ENCODE data around the gene ZNF710.

DNA sequence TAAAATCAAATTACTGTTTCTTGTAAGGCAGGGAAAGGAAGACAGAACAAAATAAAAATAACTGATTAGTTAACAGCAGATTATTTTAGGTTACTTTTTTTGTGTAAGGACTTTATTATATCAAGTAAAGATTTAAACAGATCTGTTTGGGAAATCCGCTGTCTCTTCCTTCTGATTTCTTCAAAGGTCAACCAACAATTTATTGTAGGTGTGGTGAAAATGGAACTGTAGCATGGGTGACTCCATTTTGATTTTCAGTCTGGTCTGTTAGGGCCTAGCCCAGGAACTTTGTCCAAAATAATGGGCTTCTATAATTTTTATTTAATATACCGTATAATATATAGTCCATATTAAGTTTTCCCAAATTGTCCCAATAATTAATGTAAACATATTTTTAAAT, 114.7 kb downstream of the ZNF710 start:
- TF ChIP-seq CEBPB (IDR thresholded peaks at IDR 0.05; ENCODE audit: low read depth, low read length) (no peak), MAZ (IDR thresholded peaks at IDR 0.05; ENCODE audit: borderline replicate concordance, low read depth, low read length) (no peak), RCOR1 (IDR thresholded peaks at IDR 0.05; ENCODE audit: insufficient replicate concordance, low read length) (no peak), POLR2A (IDR thresholded peaks at IDR 0.05; ENCODE audit: low read depth, low read length) (no peak), RFX5 (IDR thresholded peaks at IDR 0.05; ENCODE audit: low read depth, low read length) (no peak), RAD21 (IDR thresholded peaks at IDR 0.05; ENCODE audit: low read length) (no peak)
- TF ChIP-seq, protein P1, sequence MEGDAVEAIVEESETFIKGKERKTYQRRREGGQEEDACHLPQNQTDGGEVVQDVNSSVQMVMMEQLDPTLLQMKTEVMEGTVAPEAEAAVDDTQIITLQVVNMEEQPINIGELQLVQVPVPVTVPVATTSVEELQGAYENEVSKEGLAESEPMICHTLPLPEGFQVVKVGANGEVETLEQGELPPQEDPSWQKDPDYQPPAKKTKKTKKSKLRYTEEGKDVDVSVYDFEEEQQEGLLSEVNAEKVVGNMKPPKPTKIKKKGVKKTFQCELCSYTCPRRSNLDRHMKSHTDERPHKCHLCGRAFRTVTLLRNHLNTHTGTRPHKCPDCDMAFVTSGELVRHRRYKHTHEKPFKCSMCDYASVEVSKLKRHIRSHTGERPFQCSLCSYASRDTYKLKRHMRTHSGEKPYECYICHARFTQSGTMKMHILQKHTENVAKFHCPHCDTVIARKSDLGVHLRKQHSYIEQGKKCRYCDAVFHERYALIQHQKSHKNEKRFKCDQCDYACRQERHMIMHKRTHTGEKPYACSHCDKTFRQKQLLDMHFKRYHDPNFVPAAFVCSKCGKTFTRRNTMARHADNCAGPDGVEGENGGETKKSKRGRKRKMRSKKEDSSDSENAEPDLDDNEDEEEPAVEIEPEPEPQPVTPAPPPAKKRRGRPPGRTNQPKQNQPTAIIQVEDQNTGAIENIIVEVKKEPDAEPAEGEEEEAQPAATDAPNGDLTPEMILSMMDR (conservative IDR thresholded peaks at IDR 0.05; ENCODE audit: low read depth, low read length): no peak
